ENCODE data around the gene CLDN22. TPM values are rescaled to one million over a fixed set of nuclear protein-coding genes. Genes with fewer than 3 reads are reported as not detected.

CLDN22 gene
- total and polyA plus RNA-seq, 5 donors from 2014 or later: not detected

Other genes with a start within 250 kb of the CLDN22 start
- gene WWC2, start 221.0 kb downstream of the CLDN22 start, total RNA-seq: 0.20 TPM
- under 1 TPM in 3 of 4 donors, not detected in 1; 0.14 to 0.51 (median 0.33) TPM for gene WWC2, start 221.0 kb downstream of the CLDN22 start, polyA plus RNA-seq
- gene CLDN24, start 2.1 kb upstream of the CLDN22 start, total RNA-seq: not detected
- not detected for gene CLDN24, start 2.1 kb upstream of the CLDN22 start, polyA plus RNA-seq
- 32.5 TPM for gene CDKN2AIP, start 124.4 kb upstream of the CLDN22 start, total RNA-seq
- gene CDKN2AIP, start 124.4 kb upstream of the CLDN22 start, polyA plus RNA-seq: 10 to 100 TPM; 23.0 to 46.4 (median 36.1) TPM
- gene ING2, start 184.8 kb upstream of the CLDN22 start, total RNA-seq: 14.6 TPM
- 10 to 100 TPM in 3 of 4 donors, 1 to 10 TPM in 1; 9.1 to 17.2 (median 12.5) TPM for gene ING2, start 184.8 kb upstream of the CLDN22 start, polyA plus RNA-seq